Stimulated activated naive CD8-positive, alpha-beta T cell treated with anti-CD3 and anti-CD28 coated beads, Interleukin-15, Interleukin-2, amounts not matched to agents 100 U/mL and 50 U/mL, for 24 hours (primary cell): ENCODE measurements around the gene PPP1R12B.
A peak's percentile ranks its signal among the peaks of the same experiment; 100 is the strongest.
"Not testable (repeated sequence)": the region's sequence is repeated elsewhere in the genome, so short reads cannot be mapped to it uniquely, and the experiment has no call there.

Source experiments
- ATAC-seq: fragments of 150-1000 bp; cut with Tn5 transposase; one replicate; pipeline ENCODE4 v1.10.0; 2021
- DNase-seq: peaks from one replicate; pipeline ENCODE4 v3.0.0; 2021

Gene PPP1R12B

GRCh38 chr1:202561726-202562443, 213.4 kb downstream of the PPP1R12B start:
- no peak for DNase-seq
- no peak for ATAC-seq

GRCh38 chr1:202562444-202563060, 214.1 kb downstream of the PPP1R12B start:
- no peak for ATAC-seq
- no peak for DNase-seq

- DNase-seq (no peak), ATAC-seq (no peak)
Measured at GRCh38 chr1:202563818-202564217, 215.3 kb downstream of the PPP1R12B start.

GRCh38 chr1:202564958-202565495, 216.5 kb downstream of the PPP1R12B start:
- ATAC-seq, result no peak
- no peak for DNase-seq

- DNase-seq, result peak; percentile 22
Measured at GRCh38 chr1:202565890-202566602, 217.5 kb downstream of the PPP1R12B start.

GRCh38 chr1:202567738-202568137, 219.2 kb downstream of the PPP1R12B start:
- ATAC-seq, result no peak
- DNase-seq, result no peak

More at GRCh38 chr1:202565890-202566602, 217.5 kb downstream of the PPP1R12B start:
- ATAC-seq, result peak; percentile 93

GRCh38 chr1:202568410-202568809, 219.9 kb downstream of the PPP1R12B start:
- DNase-seq, result no peak
- ATAC-seq, result no peak

GRCh38 chr1:202568826-202569225, 220.3 kb downstream of the PPP1R12B start:
- DNase-seq (no peak), ATAC-seq (no peak)

- no peak for DNase-seq
- ATAC-seq, result no peak
Measured at GRCh38 chr1:202569393-202570322, 221.2 kb downstream of the PPP1R12B start.

- DNase-seq, result peak; percentile 28
- no peak for ATAC-seq
Measured at GRCh38 chr1:202571719-202572339, 223.3 kb downstream of the PPP1R12B start.

GRCh38 chr1:202572867-202573266, 224.4 kb downstream of the PPP1R12B start:
- DNase-seq, result no peak
- ATAC-seq, result no peak

- ATAC-seq (no peak), DNase-seq (no peak)
Measured at GRCh38 chr1:202575918-202576653, 227.6 kb downstream of the PPP1R12B start.

- no peak for DNase-seq
- no peak for ATAC-seq
Measured at GRCh38 chr1:202576816-202577215, 228.3 kb downstream of the PPP1R12B start.

- no peak for ATAC-seq
- no peak for DNase-seq
Measured at GRCh38 chr1:202577381-202577780, 228.9 kb downstream of the PPP1R12B start.

- DNase-seq, result no peak
Measured at GRCh38 chr1:202578001-202578504, 229.6 kb downstream of the PPP1R12B start.

GRCh38 chr1:202578565-202578964, 230.1 kb downstream of the PPP1R12B start:
- DNase-seq (no peak), ATAC-seq (no peak)

More at GRCh38 chr1:202578001-202578504, 229.6 kb downstream of the PPP1R12B start:
- no peak for ATAC-seq

- no peak for ATAC-seq
- no peak for DNase-seq
Measured at GRCh38 chr1:202579806-202580205, 231.3 kb downstream of the PPP1R12B start.

- ATAC-seq, result no peak
- DNase-seq, result no peak
Measured at GRCh38 chr1:202580619-202581018, 232.1 kb downstream of the PPP1R12B start.

- ATAC-seq, DNase-seq: not testable (repeated sequence)
Measured at GRCh38 chr1:202582350-202582749, 233.9 kb downstream of the PPP1R12B start.
